HG02870 (cell line): Measurements from ENCODE around the gene GTPBP8.

Experiments used
- ATAC-seq: cut with Tn5 transposase; IDR thresholded peaks from one replicate; pipeline ENCODE4 v1.9.1; 2021; ENCODE audit warnings: mild to moderate bottlenecking, moderate library complexity; ENCODE audit not compliant: unreplicated experiment

Gene GTPBP8

GRCh38 chr3:112990672-112991602 lies at the start of gene GTPBP8:
Gene GTPBP8 (plus strand): TSS chr3:112990984. CDS start chr3:112991000, 16 bp downstream.
- ATAC-seq = peak; percentile 95

GRCh38 chr3:112948346-112948838 lies 42.4 kb upstream of the GTPBP8 start:
- ATAC-seq = no peak

- ATAC-seq = no peak
Observed at GRCh38 chr3:112956351-112956750, 34.4 kb upstream of the GTPBP8 start.

GRCh38 chr3:112958811-112959560 lies 31.8 kb upstream of the GTPBP8 start:
- ATAC-seq = peak; percentile 84

- no peak for ATAC-seq
Observed at GRCh38 chr3:112963683-112964082, 27.1 kb upstream of the GTPBP8 start.

- ATAC-seq = no peak
Observed at GRCh38 chr3:112965656-112966055, 25.1 kb upstream of the GTPBP8 start.

- ATAC-seq = no peak
Observed at GRCh38 chr3:112966633-112967032, 24.2 kb upstream of the GTPBP8 start.

GRCh38 chr3:112967425-112967824 lies 23.4 kb upstream of the GTPBP8 start:
- no peak for ATAC-seq

- no peak for ATAC-seq
Observed at GRCh38 chr3:112967828-112968227, 23.0 kb upstream of the GTPBP8 start.

GRCh38 chr3:112972158-112972557 lies 18.6 kb upstream of the GTPBP8 start:
- no peak for ATAC-seq

- peak; percentile 88 for ATAC-seq
Observed at GRCh38 chr3:112973325-112974177, 17.2 kb upstream of the GTPBP8 start.

- ATAC-seq = no peak
Observed at GRCh38 chr3:112974178-112974517, 16.6 kb upstream of the GTPBP8 start.

- no peak for ATAC-seq
Observed at GRCh38 chr3:112974894-112975293, 15.9 kb upstream of the GTPBP8 start, which contains the start of gene CD200R1. Gene CD200R1 (minus strand): TSS chr3:112975103. CDS start chr3:112974857, 246 bp downstream.

- no peak for ATAC-seq
Observed at GRCh38 chr3:112976001-112976400, 14.8 kb upstream of the GTPBP8 start.

- no peak for ATAC-seq
Observed at GRCh38 chr3:112976953-112977352, 13.8 kb upstream of the GTPBP8 start.

- no peak for ATAC-seq
Observed at GRCh38 chr3:112979244-112979832, 11.4 kb upstream of the GTPBP8 start.

GRCh38 chr3:112980080-112980479 lies 10.7 kb upstream of the GTPBP8 start:
- no peak for ATAC-seq

GRCh38 chr3:112982710-112983109 lies 8.1 kb upstream of the GTPBP8 start:
- ATAC-seq = no peak

- ATAC-seq = no peak
Observed at GRCh38 chr3:112984485-112984884, 6.3 kb upstream of the GTPBP8 start.

GRCh38 chr3:112987710-112988334 lies 3.0 kb upstream of the GTPBP8 start:
- no peak for ATAC-seq
